HEK293T (cell line): Measurements from ENCODE around the gene BMP6.

Experiments
- BHLHE40 ChIP-seq: fragments of 450-650 bp; IDR thresholded peaks from 2 replicates; pipeline ENCODE4 v1.6.1; 2016; ENCODE audit warnings: mild to moderate bottlenecking, moderate library complexity, borderline replicate concordance
- ELF4 ChIP-seq: fragments of 450-650 bp; IDR thresholded peaks from 2 replicates; pipeline ENCODE4 v1.6.1; 2017; ENCODE audit warnings: antibody characterized with exemption
- FOXA1 ChIP-seq: fragments of 450-650 bp; IDR thresholded peaks from 2 replicates; pipeline ENCODE4 v1.6.1; 2016; ENCODE audit warnings: mild to moderate bottlenecking
- FOXM1 ChIP-seq: fragments of 450-650 bp; IDR thresholded peaks from 2 replicates; pipeline ENCODE4 v1.6.1; 2017; ENCODE audit warnings: mild to moderate bottlenecking, borderline replicate concordance
- TARDBP ChIP-seq: fragments of 450-650 bp; IDR thresholded peaks from 2 replicates; pipeline ENCODE4 v1.6.1; 2016

- TF ChIP-seq ELF4 (no peak), TARDBP (no peak), BHLHE40 (no peak), FOXM1 (no peak), FOXA1 (no peak)
Observed at GRCh38 chr6:7907159-7907558, 181.3 kb downstream of the BMP6 start.
